Measurements from ENCODE around the gene LARP6.
"Not testable (repeated sequence)": the region's sequence is repeated elsewhere in the genome, so short reads cannot be mapped to it uniquely, and the experiment has no call there.

LARP6 gene

GRCh38 chr15:70858614-70859321 lies 4.8 kb upstream of the LARP6 start:
- not testable (repeated sequence) for DNase-seq

DNA sequence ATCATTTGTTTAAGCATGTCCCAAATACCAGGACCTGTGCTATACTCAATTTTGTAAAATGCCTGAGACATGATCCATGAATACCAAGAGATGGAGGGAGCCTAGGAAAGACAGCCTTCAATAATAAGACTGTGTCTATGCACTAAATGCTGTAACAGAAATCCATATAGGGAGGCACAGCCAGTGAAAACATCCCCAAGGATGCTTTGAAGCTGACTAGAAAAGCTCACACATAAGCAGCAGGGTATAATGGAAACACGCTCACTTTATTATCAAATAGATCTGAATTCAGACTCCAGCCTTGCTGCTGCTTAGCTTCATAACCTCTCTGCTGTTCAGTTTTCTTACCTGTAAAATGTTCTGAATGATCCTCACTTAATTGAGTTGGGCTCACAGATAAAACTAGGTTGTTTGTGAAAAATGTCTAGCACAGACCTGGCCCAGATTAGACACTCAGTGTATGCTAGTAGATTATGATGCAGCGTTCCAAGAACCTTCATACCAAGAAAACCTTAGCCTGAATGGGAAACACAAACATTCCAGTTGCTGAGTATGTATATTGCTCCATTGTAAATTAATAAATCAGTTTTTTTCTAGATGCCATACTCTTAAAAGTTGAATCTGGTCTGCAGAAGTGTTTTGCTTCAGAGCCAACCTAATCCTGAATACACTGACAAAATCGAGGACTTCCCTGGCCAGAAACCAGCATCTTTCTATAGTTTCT lies 3.8 kb upstream of the LARP6 start:
- DNase-seq, result no peak

GRCh38 chr15:70856884-70857561 lies 3.1 kb upstream of the LARP6 start:
- DNase-seq, result no peak

DNA sequence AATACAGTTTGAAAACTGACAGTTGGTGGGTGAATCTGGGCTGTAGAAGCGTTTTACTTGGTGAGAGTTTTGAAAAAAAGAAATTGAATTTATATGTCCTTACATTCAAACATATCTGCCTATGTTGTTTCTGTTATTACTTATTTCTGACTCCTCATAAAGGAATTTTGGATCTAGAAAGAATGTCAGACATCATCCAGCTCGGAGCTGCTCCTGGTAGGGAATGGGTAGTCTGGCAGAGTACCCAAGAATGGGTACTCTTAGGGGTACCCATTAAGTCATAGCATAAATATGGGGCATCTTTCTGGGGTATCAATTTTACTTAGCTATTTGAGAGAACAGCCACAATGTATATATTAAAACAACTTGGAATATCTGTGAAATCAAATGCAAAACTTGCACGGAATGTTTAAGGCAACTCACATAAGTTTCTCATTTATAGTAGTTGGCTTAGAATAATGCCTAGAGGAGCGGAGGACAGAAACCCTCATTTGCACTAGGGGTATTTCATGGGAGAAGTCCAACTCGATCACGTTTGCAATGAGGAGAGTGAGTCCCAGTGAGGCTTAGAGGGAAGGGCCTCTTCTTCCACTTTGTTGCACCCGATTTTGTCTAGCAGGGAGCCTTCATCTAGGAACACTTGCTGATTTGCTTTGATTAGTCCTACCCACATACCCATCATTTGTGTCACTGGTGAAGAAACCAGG lies 2.4 kb upstream of the LARP6 start:
- no peak for DNase-seq

DNA sequence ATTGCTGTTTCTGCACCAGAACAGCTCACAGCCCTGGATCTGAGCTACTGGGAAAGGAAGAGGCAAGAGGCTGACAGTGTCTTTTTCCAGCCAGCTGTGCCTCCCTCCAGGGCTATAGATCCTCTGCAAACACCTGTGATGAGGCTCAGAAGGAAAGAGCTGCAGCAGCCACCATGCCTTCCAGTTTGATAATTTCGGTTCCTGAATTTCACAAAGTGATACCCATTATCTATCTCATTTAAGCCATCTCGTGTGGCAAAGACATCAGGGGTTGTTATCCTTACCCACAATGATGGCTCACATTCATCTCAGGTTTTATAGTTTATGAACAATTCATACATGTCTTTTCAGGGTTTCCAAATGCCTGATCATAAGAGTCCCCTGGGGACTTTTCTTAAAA lies 1.8 kb upstream of the LARP6 start:
- DNase-seq, result no peak

DNA sequence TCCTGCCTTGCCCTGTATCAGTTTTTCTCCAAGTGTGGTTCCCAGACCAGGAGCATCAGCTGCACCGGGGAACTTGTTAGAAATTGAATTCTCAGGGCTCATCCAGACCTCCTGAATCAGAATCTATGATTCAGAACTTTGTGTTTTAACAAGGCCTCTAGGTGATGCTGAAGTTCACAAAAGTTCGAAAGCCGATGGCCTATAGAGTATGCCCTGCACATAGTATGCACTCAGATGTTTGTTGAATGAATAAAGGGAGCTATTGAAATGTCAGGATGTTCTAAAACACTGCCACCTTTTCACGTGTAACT lies 664 bp upstream of the LARP6 start:
- no peak for DNase-seq

- DNase-seq, result no peak
These were observed 512 bp downstream of the LARP6 start for GRCh38 chr15:70853318-70853972.

DNA sequence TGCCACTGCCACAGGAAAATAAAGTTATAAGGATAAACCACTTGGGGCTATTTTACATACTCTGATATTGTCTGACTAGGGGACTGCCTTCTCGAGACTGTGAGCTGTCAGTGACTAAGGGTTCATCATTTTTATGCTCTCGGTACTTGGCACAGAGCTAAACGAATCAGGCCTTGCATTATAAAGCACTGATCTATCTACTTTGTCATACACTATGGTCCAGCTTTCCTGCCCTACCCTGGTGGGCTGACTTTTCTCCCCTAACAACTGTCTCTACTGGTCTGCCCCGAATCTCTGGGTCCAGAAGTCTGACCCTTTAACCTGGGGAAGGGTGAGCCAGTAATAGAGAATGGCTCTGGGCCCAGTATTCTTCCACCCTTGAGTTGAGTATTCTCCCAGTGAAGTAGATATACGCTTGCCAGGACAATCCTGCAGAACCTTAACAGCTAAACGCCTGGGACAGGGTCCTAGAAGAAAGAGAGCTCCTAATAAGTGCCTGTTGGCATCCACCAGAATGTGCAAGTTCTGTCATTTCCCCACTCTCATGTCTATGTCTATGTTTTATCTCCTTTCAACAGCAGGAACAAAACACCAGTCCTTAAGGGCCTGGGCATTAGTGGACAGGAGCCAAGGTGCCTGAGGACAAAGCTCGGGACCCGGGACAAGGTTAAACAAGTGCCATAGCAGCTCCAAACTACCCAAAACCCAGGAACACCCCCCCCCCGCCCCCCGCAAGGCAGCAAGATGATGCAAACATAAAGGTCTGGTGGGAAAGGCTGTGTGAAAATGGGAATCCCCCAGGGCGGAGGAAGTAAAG lies 1.2 kb downstream of the LARP6 start:
- DNase-seq, result no peak

- no peak for DNase-seq
These were observed 2.1 kb downstream of the LARP6 start for GRCh38 chr15:70851889-70852288.

DNA sequence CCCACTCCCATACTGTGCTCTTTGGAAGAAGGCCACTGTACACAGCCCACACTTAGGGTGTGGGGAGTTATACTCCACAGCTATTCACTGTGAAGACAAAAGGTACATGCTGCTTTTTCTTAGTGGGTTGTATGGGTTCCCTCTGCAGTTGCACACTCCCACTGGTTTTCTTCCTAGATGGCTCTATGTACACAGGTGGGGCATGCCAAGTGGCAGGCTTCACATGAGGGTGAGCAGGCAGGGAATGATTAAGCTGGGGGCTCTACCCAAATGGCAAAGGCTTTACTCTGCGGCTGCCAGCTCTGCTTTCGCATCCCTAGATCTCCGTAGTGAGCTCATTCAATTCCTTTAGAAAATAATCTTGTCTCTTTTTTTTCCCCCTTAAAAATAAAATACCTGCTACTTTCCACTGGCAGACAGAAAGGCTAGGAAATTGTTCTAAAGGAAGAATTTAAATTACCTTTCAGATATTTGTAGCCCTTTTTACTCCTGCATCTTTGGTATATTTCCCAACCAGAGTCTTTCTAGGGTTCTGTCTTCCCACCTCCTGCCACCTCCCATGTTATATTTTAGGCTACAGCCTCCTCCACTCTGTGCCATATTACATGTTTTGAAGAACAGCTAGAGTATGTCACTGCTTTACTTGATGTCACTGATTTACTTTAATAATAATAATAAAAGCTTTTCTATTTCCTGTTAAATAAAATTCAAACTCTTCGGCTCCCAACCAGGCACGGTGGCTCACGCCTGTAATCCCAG lies 8.2 kb downstream of the LARP6 start:
- no peak for DNase-seq

GRCh38 chr15:70837476-70837875 lies 16.5 kb downstream of the LARP6 start:
- DNase-seq, result no peak

DNA sequence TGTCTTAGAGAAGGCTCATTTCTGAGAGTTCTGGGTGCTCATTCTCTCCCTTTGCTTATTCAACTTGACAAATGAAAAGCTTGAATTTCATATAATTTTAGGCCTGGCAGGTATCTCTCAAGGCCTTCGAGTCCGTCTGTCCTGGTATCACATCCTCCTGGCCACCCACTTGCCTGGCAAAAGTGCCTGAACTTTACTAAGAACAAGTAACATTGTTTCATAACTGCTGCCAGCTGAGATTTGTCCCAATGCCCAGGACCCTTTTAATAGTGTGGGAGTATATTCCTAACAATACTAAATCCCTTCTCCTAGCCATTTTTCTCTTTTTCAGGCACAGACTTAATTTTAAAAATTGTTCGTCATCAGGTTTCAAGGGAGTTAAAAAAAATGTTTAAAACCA lies 18.1 kb downstream of the LARP6 start:
- DNase-seq, result no peak

- DNase-seq, result no peak
These were observed 18.5 kb downstream of the LARP6 start for GRCh38 chr15:70835415-70835814.

- DNase-seq, result no peak
These were observed 19.0 kb downstream of the LARP6 start for GRCh38 chr15:70834999-70835398.

GRCh38 chr15:70833861-70834765 lies 19.8 kb downstream of the LARP6 start:
- DNase-seq, result no peak

DNA sequence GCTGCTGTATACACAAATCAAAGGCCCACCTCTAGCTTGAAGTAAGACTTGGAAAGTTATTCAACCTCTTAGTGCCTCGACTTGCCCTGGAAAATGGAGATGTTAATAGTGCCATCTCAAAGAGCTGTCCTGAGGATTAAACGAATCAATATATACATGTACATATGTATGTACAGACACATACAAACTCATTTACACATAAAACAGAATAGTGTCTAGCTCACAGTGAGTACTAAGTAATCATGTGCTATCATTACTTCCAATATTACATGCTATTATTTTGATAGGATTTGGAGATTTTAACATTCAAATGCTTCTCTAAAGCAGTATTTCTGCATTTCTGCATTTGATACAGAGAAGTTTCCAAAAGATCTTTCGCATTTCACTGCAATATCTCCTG lies 20.5 kb downstream of the LARP6 start:
- no peak for DNase-seq

DNA sequence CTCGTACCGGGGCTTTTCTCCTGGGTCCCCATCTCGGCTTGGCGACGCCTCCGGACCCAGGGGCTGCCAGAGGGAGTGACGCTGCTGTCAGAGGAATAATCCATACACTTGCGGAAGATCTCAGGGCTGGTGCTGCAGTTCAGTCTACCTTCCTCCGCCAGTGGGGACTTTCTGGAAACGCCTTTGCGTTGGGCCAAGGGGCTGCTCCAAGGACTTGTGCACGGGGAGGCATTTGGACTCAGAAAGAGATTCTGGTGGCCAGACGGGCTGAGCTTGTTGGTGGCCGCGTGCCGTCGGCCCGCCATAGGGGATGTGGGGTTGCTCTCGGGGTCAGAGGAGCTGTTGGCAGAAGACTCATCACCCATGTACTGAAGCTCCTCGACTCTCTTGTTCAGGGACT lies 21.8 kb downstream of the LARP6 start:
- no peak for DNase-seq

GRCh38 chr15:70831094-70831911 lies 22.7 kb downstream of the LARP6 start:
- no peak for DNase-seq

- no peak for DNase-seq
These were observed 23.3 kb downstream of the LARP6 start for GRCh38 chr15:70830615-70831014.
